GM12874 (cell line): Measurements from ENCODE around the gene TCF7L2.

Source experiments
- TF ChIP-seq, protein P1 (sequence below): IDR thresholded peaks from 2 replicates; pipeline ENCODE4 v1.5.1; 2011; ENCODE audit warnings: low read depth, mild to moderate bottlenecking, control low read depth, low read length, moderate library complexity; ENCODE audit not compliant: insufficient read depth

Gene TCF7L2

DNA sequence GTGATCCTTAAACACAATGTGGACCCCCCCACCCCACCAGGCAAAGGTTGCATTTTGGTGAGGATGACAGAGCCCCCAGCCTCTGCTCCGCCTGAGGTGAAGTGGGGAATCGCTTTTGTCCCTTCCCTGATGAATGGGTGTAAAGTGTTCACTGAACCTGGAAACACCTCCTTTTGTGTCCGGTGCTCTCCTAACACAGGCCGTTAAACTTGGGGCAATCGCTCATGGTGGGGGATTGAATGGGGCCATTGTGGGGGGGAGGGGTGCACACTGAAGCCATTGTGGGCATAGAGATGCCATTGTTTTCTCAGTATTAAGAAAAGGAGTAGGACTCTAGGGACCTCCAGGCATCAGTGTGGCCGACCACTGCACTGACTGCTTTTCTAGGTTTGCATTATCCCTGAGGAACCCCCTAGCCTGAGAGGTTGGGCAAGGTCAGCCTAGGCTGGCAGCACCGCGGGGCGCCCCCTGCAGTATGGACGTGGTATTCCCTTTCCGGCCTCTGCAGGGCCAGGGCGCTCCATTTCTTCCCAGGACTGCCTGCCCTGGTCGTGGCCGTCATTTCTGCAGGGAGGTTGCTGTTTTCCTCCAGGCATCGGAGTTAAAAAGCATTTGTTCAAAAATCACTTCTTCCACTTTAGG lies 158.3 kb downstream of the TCF7L2 start:
- TF ChIP-seq, protein P1, sequence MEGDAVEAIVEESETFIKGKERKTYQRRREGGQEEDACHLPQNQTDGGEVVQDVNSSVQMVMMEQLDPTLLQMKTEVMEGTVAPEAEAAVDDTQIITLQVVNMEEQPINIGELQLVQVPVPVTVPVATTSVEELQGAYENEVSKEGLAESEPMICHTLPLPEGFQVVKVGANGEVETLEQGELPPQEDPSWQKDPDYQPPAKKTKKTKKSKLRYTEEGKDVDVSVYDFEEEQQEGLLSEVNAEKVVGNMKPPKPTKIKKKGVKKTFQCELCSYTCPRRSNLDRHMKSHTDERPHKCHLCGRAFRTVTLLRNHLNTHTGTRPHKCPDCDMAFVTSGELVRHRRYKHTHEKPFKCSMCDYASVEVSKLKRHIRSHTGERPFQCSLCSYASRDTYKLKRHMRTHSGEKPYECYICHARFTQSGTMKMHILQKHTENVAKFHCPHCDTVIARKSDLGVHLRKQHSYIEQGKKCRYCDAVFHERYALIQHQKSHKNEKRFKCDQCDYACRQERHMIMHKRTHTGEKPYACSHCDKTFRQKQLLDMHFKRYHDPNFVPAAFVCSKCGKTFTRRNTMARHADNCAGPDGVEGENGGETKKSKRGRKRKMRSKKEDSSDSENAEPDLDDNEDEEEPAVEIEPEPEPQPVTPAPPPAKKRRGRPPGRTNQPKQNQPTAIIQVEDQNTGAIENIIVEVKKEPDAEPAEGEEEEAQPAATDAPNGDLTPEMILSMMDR = peak; percentile 75

DNA sequence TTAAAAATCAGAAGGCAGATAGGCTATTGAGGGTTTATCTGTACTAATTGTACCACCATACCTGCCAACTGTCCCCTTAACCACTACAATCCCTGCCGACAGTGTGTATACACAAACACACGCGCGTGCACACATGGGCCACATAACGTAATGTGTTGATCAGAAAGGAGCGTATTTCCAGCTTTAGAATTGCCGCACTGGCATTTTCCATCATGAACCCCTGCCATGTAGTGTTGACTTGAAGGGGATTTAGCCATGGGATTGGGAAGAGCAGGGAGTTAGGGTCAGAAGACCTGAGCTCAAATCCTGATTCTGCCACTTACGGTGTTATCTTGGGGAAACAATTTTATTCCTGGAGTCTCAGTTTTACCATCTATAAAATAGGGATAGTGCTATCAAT lies 158.9 kb downstream of the TCF7L2 start:
- TF ChIP-seq, protein P1 = no peak

DNA sequence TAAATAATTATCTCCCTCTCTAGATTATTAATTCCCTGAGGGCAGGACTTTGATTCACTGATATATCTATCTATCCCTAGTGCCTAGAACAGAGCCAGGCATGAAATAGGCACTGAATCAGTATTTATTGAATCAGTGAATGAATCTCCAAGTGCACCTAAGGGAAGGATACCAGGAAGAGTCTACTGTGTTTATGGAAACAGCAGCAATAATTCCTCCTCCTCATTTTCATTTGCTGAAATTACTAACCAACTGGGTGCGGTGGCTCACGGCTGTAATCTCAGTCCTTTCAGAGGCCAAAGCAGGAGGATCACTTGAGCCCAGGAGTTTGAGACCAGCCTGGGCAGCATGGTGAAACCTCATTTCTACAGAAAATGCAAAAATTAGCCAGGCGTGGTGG lies 161.2 kb downstream of the TCF7L2 start:
- TF ChIP-seq, protein P1 = no peak

DNA sequence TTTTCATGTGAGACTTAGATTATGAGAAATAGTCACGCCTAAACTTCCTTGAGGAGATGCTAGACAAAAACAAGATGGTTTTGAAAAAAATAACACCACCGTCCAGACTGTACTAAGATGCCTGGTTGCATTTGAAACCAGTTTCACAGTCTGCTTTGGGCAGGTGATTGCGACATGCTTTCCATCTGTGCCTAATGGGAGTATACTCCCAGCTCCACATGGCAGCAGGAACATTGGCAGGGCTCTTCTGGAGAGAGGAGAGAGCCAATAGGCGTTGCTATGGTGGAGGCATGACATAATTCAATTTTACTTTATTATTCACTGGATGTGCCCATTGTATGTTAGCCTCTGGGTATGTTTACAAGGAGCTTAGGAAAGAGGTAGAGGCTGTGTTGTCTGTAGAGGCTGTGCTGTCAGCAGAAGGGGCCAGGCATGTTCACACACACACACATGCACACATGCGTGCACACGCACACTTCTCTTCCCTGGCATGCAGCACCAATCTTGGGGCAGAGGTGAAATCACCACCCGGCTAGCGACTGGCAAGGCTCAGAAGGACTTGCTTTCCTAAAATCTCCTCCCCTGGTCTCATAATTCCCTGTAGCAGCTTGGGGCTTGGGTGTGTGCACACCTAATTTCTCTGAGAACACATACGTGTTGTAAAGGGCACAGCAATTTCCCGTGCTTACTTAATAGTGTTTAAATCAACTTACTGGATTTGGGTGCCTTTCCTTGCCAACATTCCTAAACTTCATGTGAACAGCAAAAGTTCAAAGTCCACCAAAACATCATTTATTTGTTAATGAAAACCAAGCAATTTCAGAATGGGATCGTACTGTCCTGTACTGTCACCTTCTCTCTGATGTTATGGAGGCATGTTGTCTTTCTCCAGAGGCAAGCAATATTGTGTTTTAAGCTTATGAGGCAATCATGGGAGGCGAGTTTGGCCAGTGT lies 162.1 kb downstream of the TCF7L2 start:
- TF ChIP-seq, protein P1 = no peak

DNA sequence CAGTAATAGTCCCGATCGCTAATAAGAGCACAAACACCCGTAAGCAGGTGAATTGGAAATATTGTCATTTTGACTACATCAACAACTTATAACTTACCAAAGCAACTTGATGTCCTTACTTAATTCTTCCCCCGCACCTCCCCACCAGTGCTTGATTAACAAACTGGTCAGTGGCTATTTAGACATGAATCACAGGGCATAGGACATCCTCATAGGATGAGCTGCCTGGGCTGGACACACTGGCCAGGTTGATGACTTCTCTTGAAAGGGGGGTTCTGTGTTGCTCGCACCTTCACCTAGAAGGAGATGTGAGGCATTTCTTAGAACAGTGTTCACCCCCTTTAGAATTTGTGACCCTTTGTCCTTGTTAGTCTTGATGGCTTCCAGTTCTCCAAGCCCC lies 163.2 kb downstream of the TCF7L2 start:
- TF ChIP-seq, protein P1 = no peak

DNA sequence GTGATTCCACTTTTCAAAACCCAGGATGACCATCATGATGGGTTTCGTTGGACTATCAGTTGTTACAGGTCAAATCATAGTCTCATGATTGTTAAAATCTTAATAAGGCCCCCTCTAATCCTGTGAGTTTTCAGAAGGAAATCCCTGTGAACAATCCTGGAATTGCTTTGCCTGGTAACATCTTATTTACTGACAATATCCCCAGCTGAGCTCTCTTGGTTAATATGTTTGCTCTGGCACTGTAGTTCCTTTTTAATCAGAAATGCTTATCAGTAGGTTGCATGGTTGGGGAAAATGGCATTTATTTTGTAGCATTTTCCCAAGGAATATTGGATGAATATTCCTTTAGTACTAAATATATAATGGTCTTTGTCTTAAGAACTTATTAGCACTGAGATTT lies 163.9 kb downstream of the TCF7L2 start:
- TF ChIP-seq, protein P1 = no peak

DNA sequence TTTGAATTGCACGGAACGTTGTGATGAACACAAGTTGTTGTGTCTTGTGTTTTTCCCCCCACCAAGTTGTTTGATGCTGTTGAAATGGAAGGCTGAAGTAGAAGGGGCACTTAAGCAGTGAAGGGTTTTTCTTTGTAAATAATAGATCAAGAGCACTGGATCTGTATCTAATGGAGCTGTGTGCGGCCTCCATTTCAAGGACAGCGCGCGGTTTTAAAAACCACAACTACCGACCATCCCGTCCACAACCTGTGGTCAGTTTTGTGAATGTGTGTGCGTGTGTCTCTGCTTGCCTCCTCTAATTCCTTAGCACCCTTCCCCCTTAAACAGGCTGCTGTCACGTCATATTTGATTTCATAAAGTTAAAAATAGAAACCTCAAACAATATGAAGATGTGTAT lies 165.5 kb downstream of the TCF7L2 start:
- TF ChIP-seq, protein P1 = no peak
